AG10803 (cell line): Measurements from ENCODE around the gene RPAP2.

Experiments used
- DNase-seq: peaks from one replicate; pipeline ENCODE4 v3.0.0; 2010; ENCODE audit warnings: low read depth
- H3K4me3 ChIP-seq: 2 replicates; pipeline ENCODE4 v1.5.1; 2011; ENCODE audit warnings: mild to moderate bottlenecking, low read length, control low read depth
- TF ChIP-seq, protein P1 (sequence below): conservative IDR thresholded peaks from 2 replicates; pipeline ENCODE4 v1.5.1; 2011; ENCODE audit warnings: mild to moderate bottlenecking, low read length, control low read depth, inconsistent platforms

Gene RPAP2

DNA sequence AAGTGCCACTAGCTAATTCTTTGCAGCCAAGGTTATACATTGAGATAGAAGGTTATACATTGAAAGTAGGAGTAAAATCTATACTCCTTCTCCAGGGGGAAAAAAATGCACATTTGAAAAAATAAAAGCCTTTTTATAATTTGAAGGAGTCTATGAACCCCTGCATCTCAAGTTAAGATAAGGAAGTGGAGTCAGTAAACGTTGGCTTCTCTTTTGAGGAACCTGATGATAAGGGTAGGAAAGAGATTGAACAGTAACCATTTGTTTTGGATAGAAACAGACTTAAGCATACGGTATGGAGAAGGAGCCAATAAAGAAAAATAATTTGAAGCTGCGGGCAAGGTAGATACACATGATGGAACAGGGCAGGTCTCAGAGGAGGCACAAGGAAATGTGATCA is 64.1 kb downstream of the RPAP2 start:
- DNase-seq = no peak
- no peak overlapping the region for H3K4me3 ChIP-seq
- TF ChIP-seq, protein P1, sequence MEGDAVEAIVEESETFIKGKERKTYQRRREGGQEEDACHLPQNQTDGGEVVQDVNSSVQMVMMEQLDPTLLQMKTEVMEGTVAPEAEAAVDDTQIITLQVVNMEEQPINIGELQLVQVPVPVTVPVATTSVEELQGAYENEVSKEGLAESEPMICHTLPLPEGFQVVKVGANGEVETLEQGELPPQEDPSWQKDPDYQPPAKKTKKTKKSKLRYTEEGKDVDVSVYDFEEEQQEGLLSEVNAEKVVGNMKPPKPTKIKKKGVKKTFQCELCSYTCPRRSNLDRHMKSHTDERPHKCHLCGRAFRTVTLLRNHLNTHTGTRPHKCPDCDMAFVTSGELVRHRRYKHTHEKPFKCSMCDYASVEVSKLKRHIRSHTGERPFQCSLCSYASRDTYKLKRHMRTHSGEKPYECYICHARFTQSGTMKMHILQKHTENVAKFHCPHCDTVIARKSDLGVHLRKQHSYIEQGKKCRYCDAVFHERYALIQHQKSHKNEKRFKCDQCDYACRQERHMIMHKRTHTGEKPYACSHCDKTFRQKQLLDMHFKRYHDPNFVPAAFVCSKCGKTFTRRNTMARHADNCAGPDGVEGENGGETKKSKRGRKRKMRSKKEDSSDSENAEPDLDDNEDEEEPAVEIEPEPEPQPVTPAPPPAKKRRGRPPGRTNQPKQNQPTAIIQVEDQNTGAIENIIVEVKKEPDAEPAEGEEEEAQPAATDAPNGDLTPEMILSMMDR = no peak

DNA sequence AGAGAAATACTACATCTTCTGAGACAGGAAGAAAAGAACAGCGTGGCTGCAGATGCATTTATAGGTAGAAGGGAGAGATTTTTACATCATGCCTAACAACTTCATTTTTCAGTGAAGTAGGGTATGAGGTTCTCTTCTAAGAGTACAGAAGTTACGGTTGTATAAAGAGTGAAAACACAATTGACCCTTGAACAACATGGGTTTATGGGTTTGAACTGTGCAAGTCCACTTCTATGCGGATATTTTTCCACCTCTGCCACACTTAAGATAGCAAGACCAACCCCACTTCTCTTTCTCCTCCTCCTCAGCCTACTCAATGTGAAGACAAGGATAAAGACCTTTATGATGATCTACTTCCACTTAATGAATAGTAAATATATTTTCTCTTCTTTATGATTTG is 64.5 kb downstream of the RPAP2 start:
- TF ChIP-seq, protein P1 = no peak
- DNase-seq = no peak
- H3K4me3 ChIP-seq = no peak overlapping the region

DNA sequence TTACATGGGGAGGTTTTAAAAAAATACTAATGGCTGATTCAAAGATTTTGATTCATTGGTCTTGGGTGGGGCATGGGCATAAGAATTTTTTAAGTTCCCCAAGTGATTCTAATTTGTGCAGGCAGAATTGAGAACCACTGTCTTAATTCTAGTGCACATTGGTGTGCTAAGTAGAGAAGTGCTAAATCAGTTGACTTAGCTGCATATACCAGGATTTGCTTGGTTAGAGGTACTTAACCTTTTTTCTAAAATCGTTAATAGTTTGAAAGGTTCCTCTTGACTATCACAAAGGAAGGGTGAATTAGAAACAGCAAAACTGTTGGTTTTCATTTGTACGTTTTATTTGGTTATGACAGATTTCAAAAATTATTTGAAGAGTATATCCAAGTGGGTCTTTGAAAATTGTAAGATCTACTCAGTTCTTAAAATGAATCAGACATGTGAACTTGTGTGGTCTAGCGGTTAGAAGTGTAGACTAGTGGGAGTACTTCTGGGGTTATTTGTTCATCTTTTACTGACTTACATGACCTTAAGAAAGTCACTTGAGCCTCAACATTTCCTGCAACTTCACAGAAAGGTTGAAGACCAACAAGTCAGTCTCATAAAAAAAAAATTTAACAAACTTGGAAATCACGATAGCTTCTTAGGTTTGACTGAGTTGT is 66.7 kb downstream of the RPAP2 start:
- TF ChIP-seq, protein P1 = no peak

DNA sequence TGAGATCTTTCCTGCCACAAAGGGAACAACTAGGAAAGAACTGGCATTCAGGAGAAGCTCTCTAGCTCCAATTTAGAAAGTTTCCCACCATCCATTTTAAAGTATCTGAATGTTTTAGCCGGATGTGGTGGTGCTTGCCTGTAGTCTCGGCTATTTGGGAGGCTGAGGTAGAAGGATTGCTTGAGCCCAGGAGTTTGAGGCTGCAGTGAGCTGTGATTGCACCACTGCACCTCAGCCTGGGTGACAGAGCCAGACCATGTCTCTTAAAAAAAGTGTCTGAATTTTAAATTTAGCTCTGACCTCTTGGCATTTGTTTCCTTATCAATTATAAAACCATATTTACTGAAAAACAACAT is 67.2 kb downstream of the RPAP2 start:
- H3K4me3 ChIP-seq = no peak overlapping the region
- no peak for DNase-seq
- TF ChIP-seq, protein P1 = no peak

More for the DNA sequence above, 66.7 kb downstream of the RPAP2 start:
- no peak overlapping the region for H3K4me3 ChIP-seq
- no peak for DNase-seq

DNA sequence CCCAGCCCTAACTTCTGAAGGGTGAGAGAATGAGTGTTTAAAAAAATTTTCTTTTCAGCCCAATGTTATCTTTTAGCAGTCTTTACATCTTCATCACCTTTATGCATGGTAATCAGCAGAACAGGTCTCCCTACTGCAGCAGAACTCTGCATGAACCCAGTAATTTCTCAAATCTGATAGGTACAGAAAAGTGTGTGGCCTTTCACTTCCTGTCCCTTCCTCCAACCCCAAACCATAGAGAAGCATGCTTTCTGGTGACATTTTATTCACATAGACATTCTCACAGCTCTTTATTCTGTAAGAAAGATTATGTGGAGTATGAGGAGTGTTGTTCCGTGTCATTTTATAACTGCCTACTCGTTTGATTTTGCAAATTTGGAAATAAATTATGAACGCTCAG is 68.6 kb downstream of the RPAP2 start:
- TF ChIP-seq, protein P1 = no peak
- no peak for DNase-seq
- H3K4me3 ChIP-seq = no peak overlapping the region

DNA sequence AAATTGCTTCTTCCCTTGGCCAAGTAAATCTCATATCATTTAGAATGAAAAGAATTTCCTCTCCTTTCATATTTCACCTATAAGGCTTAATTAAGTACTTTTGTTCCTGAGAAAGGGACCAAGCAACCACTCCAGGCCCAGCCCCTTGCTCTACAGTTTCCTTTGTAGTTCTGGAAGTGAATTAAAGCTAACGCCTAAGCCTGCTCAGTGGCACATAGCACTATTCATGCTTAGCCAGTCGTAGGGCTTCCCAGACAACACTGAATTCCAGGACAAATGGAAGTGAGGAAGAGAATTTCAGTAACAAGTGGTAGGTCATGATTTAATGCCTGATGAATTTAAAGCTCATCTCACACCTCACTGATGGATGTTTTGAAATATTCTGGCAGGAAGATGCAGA is 73.3 kb downstream of the RPAP2 start:
- no peak for DNase-seq
- no peak overlapping the region for H3K4me3 ChIP-seq
- TF ChIP-seq, protein P1 = no peak

DNA sequence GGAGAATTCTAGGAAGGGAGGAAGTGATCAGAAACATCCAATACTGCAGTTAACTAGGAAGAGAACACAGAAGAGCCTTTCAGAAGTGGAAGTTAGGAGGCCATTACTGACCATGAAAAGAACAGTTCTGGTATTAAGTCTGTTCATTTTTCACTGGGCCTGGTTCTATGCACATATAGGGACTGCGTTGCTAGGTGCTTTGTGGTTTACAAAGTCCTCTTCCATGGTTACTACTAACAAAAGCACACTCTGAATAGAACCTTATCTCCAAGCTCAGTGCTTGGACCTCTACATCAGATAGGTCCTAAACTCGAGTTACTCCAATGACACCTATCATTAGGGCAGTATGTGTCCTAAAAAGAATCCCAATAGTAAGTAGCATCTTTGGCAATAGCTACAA is 75.4 kb downstream of the RPAP2 start:
- DNase-seq = no peak
- H3K4me3 ChIP-seq = no peak overlapping the region
- TF ChIP-seq, protein P1 = no peak
